Measurements from ENCODE around the gene PTPRN2.

Gene PTPRN2

DNA sequence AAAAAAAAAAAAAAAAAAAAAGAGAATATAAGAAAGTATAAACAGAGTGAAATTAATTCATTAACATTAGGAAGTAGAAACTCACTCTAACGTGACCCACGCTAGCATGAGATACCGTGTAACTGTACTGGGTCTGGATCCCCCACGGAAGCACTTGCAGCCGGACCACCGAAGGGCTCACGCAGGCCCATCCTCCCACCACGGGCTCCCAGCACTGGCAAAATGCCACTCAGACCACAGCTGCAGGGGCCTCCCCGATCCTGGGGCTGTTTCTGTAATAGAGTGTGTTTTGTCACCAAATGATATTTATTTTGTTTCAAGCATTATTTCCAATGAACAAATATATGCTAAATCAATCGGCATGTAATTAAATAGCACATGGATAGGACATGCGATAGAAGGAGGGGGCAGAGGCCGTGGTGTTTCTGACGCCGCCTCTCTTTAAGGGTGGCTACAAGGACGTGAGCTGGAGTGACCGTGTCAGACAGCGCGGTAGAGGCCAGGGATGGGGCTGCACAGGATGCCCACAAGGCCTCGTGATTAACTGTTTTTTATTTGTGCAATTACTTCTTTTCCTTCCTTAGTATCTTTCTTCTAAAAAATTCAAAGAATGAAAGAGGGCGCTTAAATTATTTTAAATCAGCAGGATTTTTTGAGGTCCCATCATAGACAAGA is 568.5 kb downstream of the PTPRN2 start:
- DNase-seq (ENCODE audit: low spot score), result peak; percentile 41
- TF ChIP-seq, protein P1, sequence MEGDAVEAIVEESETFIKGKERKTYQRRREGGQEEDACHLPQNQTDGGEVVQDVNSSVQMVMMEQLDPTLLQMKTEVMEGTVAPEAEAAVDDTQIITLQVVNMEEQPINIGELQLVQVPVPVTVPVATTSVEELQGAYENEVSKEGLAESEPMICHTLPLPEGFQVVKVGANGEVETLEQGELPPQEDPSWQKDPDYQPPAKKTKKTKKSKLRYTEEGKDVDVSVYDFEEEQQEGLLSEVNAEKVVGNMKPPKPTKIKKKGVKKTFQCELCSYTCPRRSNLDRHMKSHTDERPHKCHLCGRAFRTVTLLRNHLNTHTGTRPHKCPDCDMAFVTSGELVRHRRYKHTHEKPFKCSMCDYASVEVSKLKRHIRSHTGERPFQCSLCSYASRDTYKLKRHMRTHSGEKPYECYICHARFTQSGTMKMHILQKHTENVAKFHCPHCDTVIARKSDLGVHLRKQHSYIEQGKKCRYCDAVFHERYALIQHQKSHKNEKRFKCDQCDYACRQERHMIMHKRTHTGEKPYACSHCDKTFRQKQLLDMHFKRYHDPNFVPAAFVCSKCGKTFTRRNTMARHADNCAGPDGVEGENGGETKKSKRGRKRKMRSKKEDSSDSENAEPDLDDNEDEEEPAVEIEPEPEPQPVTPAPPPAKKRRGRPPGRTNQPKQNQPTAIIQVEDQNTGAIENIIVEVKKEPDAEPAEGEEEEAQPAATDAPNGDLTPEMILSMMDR (IDR thresholded peaks at IDR 0.05), result no peak
- Histone ChIP-seq H3K27ac (no peak overlapping the region), H3K4me3 (no peak overlapping the region)

DNA sequence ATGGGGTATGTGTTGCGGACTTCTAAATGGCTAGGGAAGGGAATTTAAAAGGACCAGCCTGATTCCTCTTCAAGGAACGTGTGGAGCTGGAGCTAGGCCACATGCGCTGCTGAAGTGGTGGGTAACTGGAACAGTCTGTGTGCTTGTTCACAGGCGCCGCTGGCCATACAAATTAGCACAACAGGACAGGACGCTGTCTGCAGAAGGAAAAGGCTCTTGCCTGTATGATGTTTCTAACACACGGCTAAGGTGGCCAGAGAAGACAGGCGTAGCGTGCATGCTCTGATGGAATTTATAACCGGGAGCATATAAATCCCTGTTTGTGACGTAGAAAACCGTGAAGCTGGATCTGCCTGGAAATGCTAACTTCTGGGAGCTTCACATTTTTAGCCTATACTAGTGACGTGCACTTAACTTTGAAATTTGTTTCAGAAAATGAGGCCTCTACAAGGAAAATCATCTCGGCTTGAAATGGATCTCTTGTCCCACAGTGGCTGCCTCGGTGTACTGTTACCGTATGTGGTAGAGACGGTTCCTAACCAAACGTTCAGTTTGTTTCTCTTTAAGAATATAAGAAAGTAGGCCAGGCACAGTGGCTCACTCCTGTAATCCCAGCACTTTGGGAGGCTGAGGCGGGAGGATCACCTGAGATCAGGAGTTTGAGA is 569.4 kb downstream of the PTPRN2 start:
- no peak overlapping the region for H3K27ac ChIP-seq
- no peak for DNase-seq (ENCODE audit: low spot score)
- TF ChIP-seq, protein P1 (IDR thresholded peaks at IDR 0.05), result no peak
- H3K4me3 ChIP-seq, result no peak overlapping the region

DNA sequence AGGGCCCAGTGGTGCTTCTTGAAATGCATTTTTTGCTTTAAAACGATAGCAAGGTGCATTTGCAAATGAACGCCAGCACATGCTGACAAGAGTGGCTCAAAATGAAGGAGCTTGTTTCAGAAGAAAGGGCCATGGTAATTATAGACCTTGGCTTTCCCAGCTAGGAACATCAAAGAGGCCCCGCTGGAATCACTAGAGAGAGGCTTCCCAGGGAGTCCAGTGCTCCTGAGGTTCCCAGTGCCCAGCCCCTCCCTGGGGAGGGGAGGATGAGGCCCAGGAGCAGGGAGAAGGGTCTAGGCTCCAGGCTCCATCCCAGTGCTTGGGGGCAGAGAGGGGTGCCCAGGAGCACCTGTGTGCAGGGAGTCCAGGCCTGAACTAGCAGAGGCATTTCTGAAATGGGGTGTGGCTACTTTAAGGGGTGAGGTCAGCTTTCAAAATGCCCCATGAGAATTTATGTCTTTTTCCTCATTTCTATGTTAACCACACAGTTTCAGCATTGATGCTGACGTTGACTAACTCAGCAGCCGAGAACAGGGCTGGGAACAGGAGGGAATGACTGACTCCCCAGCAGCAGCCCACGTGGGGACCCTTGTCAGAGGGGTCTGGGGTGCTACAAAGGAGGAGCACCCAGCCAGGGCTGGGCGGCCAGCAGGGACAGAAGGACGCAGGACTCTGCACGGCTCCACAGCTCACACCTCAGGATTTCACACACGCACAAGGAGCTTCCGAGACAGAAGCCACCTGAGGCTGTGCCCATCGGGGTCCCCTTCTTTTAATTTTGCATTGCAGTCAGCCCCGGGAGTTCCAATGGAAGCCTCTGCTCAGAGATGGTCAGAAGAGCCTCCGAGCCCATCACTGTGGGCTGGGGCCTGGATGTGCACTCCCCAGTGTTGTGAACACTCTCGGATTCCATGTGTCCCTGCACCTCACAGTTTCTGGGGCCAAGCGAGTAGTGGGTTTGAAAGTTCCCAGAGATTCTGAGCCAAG is 570.2 kb downstream of the PTPRN2 start:
- H3K4me3 ChIP-seq, result no peak overlapping the region

DNA sequence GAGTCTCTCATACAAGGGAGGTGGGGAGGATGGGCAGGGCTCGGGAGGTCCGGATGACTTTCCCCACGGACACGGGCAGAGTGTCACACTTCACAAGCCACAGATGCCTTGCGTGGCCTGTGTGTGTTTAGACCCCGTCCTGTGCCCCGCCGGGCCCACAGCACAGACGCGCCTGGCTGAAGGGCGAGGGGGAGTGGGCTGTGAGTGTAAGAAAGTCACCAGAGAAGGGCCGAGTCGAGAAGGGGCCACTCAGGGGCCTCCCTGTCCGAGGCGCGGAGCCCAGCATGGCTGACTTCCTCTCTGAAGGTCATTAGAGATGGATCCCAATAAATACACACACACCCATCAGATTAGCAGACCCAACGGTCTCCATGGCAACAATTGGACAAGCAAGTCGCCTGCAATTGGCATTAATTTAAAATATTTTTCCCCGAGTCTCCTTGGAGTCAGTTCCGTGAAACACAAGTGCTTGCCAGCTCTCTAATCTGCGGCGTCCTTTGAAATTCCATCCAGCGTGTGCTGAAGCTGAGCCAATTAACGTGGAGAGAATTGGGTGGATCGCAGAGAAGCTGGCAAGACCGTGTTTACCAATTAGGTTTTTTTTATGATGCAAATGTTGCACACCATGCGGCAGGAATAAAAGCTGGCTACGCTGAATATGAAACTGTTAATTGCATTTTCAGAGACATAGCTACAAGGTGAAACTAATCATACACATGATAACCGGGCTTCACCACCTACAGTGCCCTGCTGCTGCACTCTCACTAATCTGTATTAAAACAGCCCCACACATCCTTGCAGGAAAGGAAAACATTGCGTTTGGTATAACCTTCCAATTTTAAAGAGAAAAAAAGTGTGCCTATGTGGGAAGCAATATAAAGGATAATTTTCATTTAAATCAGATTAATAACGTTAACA is 571.2 kb downstream of the PTPRN2 start:
- TF ChIP-seq, protein P1 (IDR thresholded peaks at IDR 0.05), result no peak
- DNase-seq (ENCODE audit: low spot score), result peak; percentile 62
- peak overlapping the region; percentile 60 for H3K4me3 ChIP-seq
- no peak overlapping the region for H3K27ac ChIP-seq

More for the DNA sequence above, 570.2 kb downstream of the PTPRN2 start:
- TF ChIP-seq, protein P1 (IDR thresholded peaks at IDR 0.05), result no peak
- H3K27ac ChIP-seq, result no peak overlapping the region
- peak; percentile 52 for DNase-seq (ENCODE audit: low spot score)

DNA sequence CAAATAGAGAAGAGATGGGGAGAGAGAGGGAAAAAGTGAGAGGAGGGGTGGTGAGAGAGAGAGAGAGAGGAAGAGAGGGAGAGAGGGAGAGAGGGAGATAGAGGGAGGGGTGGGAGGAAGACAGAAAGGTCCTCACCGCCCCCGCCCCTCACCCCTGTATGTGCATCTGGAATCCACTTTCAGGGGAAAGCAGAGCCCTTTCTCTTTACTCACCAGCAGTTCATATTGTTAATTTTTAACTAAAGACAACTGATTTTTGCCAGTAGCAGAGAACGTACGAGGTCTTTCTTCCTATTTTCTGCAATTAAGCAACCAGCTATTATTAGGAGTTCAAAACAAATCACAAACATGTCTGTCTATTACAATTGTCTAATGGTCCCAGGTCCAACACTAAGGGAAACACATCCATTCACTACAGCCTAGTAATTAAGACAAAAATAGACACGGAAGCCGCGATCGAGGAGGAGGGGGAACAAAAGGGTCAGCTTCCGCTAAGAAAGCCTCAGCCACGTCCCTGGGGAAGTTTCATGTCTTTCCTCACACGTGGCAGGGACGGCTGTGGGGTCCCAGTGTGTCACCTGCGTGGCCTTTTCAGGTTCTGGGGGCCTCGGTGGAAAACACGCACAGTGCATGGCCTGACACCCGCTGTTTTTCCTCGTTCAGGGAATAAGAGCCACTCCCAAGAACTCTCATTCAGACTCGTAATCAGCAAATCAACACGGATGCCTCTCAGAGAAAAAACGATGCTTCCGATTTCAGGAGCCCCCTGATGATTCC is 572.0 kb downstream of the PTPRN2 start:
- Histone ChIP-seq H3K27ac (no peak overlapping the region), H3K4me3 (peak overlapping the region; percentile 60)
- DNase-seq (ENCODE audit: low spot score), result peak; percentile 29
- TF ChIP-seq, protein P1 (IDR thresholded peaks at IDR 0.05), result no peak
